Vagina (tissue), 2 donors: ENCODE measurements around the gene SIPA1L3. TPM values are rescaled to one million over a fixed set of nuclear protein-coding genes. Genes with fewer than 3 reads are reported as not detected.

Experiments
- DNase-seq, 2 donors: peaks; one replicate each; pipeline ENCODE4 v3.0.0-alpha.2; 2017; ENCODE audit errors: extremely low spot score in 2 of 2
- H3K27ac ChIP-seq: fragments of 200-600 bp; sonication (generic); one replicate; pipeline ENCODE4 v1.5.1; 2019
- H3K27me3 ChIP-seq: fragments of 200-600 bp; sonication (generic); one replicate; pipeline ENCODE4 v1.5.1; 2019
- H3K36me3 ChIP-seq, 2 donors: fragments of 200-600 bp; sonication (generic); one replicate each; pipeline ENCODE4 v1.5.1; 2017 to 2019
- H3K4me1 ChIP-seq: fragments of 200-600 bp; sonication (generic); one replicate; pipeline ENCODE4 v1.5.1; 2019
- H3K4me3 ChIP-seq, 2 donors: fragments of 200-600 bp; sonication (generic); 1 replicate in 1 of 2; 2 replicates in 1 of 2; pipeline ENCODE4 v1.5.1; 2016 to 2019
- H3K9me3 ChIP-seq: fragments of 200-600 bp; sonication (generic); one replicate; pipeline ENCODE4 v1.5.1; 2019
- CTCF ChIP-seq, 3 experiments: fragments of 450-650 bp in 2 of 3; fragments of 200-600 bp in 1 of 3; sonication (generic) in 1 of 3; IDR thresholded peaks; one replicate each; pipeline ENCODE4 v1.5.1; 2017 to 2019; ENCODE audit warnings: antibody characterized with exemption in 3 of 3, mild to moderate bottlenecking in 2 of 3, moderate library complexity in 2 of 3
- POLR2A ChIP-seq, 2 donors: fragments of 450-650 bp; IDR thresholded peaks; one replicate each; pipeline ENCODE4 v1.6.1; 2017; ENCODE audit warnings: antibody characterized with exemption in 2 of 2, mild to moderate bottlenecking in 2 of 2, moderate library complexity in 2 of 2
- POLR2AphosphoS5 ChIP-seq, 2 donors: sonication (generic); formaldehyde crosslinking; IDR thresholded peaks; one replicate each; pipeline ENCODE4 v1.9.0; 2017; ENCODE audit warnings: antibody characterized with exemption in 2 of 2, mild to moderate bottlenecking in 2 of 2, low read depth in 1 of 2; ENCODE audit not compliant: insufficient read depth in 1 of 2
- intact Hi-C: fragments of 100-400 bp; cut with DNase I; formaldehyde crosslinking; loops from one replicate; pipeline ENCODE4 v1.15.1; 2023
- total RNA-seq: library from RNA; depleted of rRNA; stranded (reverse); fragments of >200 nt; gene quantifications from one replicate; pipeline ENCODE4 v1.2.3, GENCODE V29; 2016

SIPA1L3 gene
- total RNA-seq, 1 donor from 2014 or later, result 13.0 TPM

GRCh38 chr19:38143847-38144246 lies 236.8 kb downstream of the SIPA1L3 start:
- Histone ChIP-seq H3K4me1 (peaks cover 14% of the 10 kb centered on the region), H3K4me3 (no peak overlapping the region), H3K27me3 (no peaks in the 10 kb centered on the region), H3K36me3 (no peaks in the 10 kb centered on the region), H3K9me3 (no peaks in the 10 kb centered on the region), H3K27ac (peak overlapping the region; percentile 75)
- intact Hi-C loops, result no loop called here
- TF ChIP-seq CTCF (IDR thresholded peaks at IDR 0.05) (no peak), POLR2A (IDR thresholded peaks at IDR 0.05) (no peak), POLR2AphosphoS5 (IDR thresholded peaks at IDR 0.05; ENCODE audit: insufficient read depth in 1 of 2, low read depth in 1 of 2) (no peak)
- no peak for DNase-seq

GRCh38 chr19:38144667-38145066 lies 237.7 kb downstream of the SIPA1L3 start:
- intact Hi-C loops, result no loop called here
- H3K27ac ChIP-seq, result peak overlapping the region; percentile 75

DNA sequence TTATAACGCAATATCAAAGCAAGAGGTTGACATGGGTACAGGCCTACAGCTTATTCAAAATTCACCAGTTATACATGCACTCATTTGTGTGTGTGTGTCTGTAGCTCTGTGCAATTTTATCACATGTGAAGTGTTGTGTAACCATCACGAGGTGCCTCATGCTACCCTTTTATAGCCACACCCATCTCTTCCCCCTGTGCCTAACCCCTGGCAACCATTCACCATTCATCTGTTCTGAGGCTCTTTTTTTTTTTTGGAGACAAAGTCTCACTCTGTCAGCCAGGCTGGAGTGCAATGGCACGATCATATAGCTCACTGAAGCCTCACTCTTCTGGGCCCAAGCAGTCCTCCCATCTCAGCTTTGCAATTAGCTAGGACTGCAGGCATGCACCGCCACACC lies 238.6 kb downstream of the SIPA1L3 start:
- TF ChIP-seq POLR2AphosphoS5 (IDR thresholded peaks at IDR 0.05; ENCODE audit: insufficient read depth in 1 of 2, low read depth in 1 of 2), result peak in 1 of 2 donors; percentile 72
- TF ChIP-seq CTCF (IDR thresholded peaks at IDR 0.05), result no peak
- H3K27ac ChIP-seq, result peak overlapping the region; percentile 75
- H3K9me3 ChIP-seq, result no peaks in the 10 kb centered on the region
- H3K27me3 ChIP-seq, result no peaks in the 10 kb centered on the region
- no peak for DNase-seq
- H3K4me1 ChIP-seq, result peaks cover 14% of the 10 kb centered on the region
- intact Hi-C loops, result no loop called here
- no peaks in the 10 kb centered on the region for H3K36me3 ChIP-seq
- H3K4me3 ChIP-seq, result no peak overlapping the region

More at GRCh38 chr19:38144667-38145066, 237.7 kb downstream of the SIPA1L3 start:
- no peak overlapping the region for H3K4me3 ChIP-seq
- no peak for TF ChIP-seq POLR2AphosphoS5 (IDR thresholded peaks at IDR 0.05; ENCODE audit: insufficient read depth in 1 of 2, low read depth in 1 of 2)
- no peak for TF ChIP-seq POLR2A (IDR thresholded peaks at IDR 0.05)
- no peaks in the 10 kb centered on the region for H3K27me3 ChIP-seq
- peaks cover 14% of the 10 kb centered on the region for H3K4me1 ChIP-seq
- H3K9me3 ChIP-seq, result no peaks in the 10 kb centered on the region
- no peak for DNase-seq
- no peaks in the 10 kb centered on the region for H3K36me3 ChIP-seq

GRCh38 chr19:38148337-38148736 lies 241.3 kb downstream of the SIPA1L3 start:
- Histone ChIP-seq H3K4me1 (peaks cover 14% of the 10 kb centered on the region), H3K9me3 (no peaks in the 10 kb centered on the region), H3K27me3 (no peaks in the 10 kb centered on the region), H3K27ac (no peak overlapping the region), H3K4me3 (no peak overlapping the region), H3K36me3 (peaks cover 0 to 11% of the 10 kb centered on the region in 2 donors)
- intact Hi-C loops, result no loop called here
- TF ChIP-seq CTCF (IDR thresholded peaks at IDR 0.05), result no peak
- no peak for TF ChIP-seq POLR2A (IDR thresholded peaks at IDR 0.05)
- no peak for TF ChIP-seq POLR2AphosphoS5 (IDR thresholded peaks at IDR 0.05; ENCODE audit: insufficient read depth in 1 of 2, low read depth in 1 of 2)
- DNase-seq, result no peak

DNA sequence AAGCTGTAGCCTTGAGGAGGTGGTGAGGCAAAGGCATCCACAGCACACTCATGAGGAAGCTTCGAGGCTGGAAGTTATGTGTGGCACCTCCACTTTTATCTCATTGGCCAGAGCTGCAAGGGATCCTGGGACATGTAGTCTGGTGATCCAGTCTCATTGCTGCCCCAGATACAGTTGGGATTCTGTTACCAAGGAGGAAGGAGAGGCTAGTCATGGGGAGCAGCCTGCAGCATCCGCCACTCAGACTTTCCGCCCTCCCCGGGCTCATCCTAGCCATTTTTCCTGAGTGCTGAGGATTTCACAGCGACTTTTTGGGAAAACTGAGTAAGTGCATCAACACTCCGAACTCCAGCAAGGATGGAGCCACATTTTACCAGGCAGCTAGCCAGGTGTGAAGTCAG lies 242.7 kb downstream of the SIPA1L3 start:
- intact Hi-C loops, result no loop called here
- TF ChIP-seq POLR2A (IDR thresholded peaks at IDR 0.05) (no peak), POLR2AphosphoS5 (IDR thresholded peaks at IDR 0.05; ENCODE audit: insufficient read depth in 1 of 2, low read depth in 1 of 2) (no peak), CTCF (IDR thresholded peaks at IDR 0.05) (no peak)
- Histone ChIP-seq H3K4me1 (peaks cover 14% of the 10 kb centered on the region), H3K4me3 (no peak overlapping the region), H3K27ac (no peak overlapping the region), H3K36me3 (peaks cover 0 to 17% of the 10 kb centered on the region in 2 donors), H3K9me3 (no peaks in the 10 kb centered on the region), H3K27me3 (no peaks in the 10 kb centered on the region)
- DNase-seq, result no peak
